BJ (cell line): ENCODE measurements around the gene MYO5C. TPM values are rescaled to one million over a fixed set of nuclear protein-coding genes. Genes with fewer than 3 reads are reported as not detected.

ENCODE experiments used
- CTCF ChIA-PET: fragments of 350-600 bp; formaldehyde crosslinking; extraction: SDS; loops from one replicate; lab custom pipeline; 2021; ENCODE audit warnings: antibody characterized with exemption, inconsistent platforms; lab: Yijun Ruan, JAX
- POLR2A ChIA-PET: fragments of 300-600 bp; sonication (Branson Sonifier 250); formaldehyde crosslinking; extraction: SDS; loops from one replicate; lab custom pipeline; 2021; ENCODE audit warnings: antibody characterized with exemption; lab: Charles Lee
- DNase-seq: peaks from one replicate; pipeline ENCODE4 v3.0.0-alpha.2; 2011; ENCODE audit warnings: low read depth
- H3K27me3 ChIP-seq: 2 replicates; pipeline ENCODE4 v1.6.0; 2011; ENCODE audit warnings: low read length; ENCODE audit not compliant: control insufficient read depth, insufficient read depth
- H3K36me3 ChIP-seq: 2 replicates; pipeline ENCODE4 v1.5.1; 2011; ENCODE audit warnings: low read length; ENCODE audit not compliant: control insufficient read depth, insufficient read depth
- H3K4me3 ChIP-seq: 2 replicates; pipeline ENCODE4 v1.5.1; 2011; ENCODE audit warnings: low read depth, mild to moderate bottlenecking, control low read depth, low read length
- CTCF ChIP-seq: IDR thresholded peaks from 2 replicates; pipeline ENCODE4 v1.5.1; 2011; ENCODE audit warnings: low read depth, mild to moderate bottlenecking, control low read depth, inconsistent platforms, low read length, moderate library complexity; ENCODE audit not compliant: insufficient read depth
- polyA plus RNA-seq: library from polyadenylated mRNA; depleted of rRNA; stranded (reverse); fragments of >200 nt; gene quantifications from 2 replicates; pipeline ENCODE4 v1.2.3, GENCODE V29; 2011

The MYO5C gene
- polyA plus RNA-seq, 1 experiment, result 0.13 TPM

- no peak overlapping the region for H3K4me3 ChIP-seq
- H3K27me3 ChIP-seq, result no peaks in the 10 kb centered on the region
- ChIA-PET POLR2A (no interaction called here), CTCF (interaction anchor here (0.7 to 0.9 kb wide), 2 partner anchors 17 to 52 kb away, joined by 3 to 4 read pairs; no protein-coding TSS in a partner anchor)
- no peak for DNase-seq
- 0 out of 2 replicates have a peak, but pooled peaks cover 1% of the 10 kb centered on the region for H3K36me3 ChIP-seq
- TF ChIP-seq CTCF, result no peak
Measured at GRCh38 chr15:52308446-52309153, 13.0 kb upstream of the MYO5C start.

- no peak for TF ChIP-seq CTCF
- CTCF ChIA-PET, result interaction anchor here (0.7 to 0.9 kb wide), 2 partner anchors 18 to 51 kb away, joined by 3 to 4 read pairs; no protein-coding TSS in a partner anchor
- Histone ChIP-seq H3K27me3 (no peaks in the 10 kb centered on the region), H3K4me3 (no peak overlapping the region), H3K36me3 (0 out of 2 replicates have a peak, but pooled peaks cover 1% of the 10 kb centered on the region)
- POLR2A ChIA-PET, result no interaction called here
- no peak for DNase-seq
Measured at GRCh38 chr15:52307847-52308246, 12.2 kb upstream of the MYO5C start.

GRCh38 chr15:52306270-52306669, 10.7 kb upstream of the MYO5C start:
- CTCF ChIA-PET, result interaction anchor here (1.4 kb wide), 1 partner anchor 49 kb away, joined by 4 read pairs; no protein-coding TSS in a partner anchor
- TF ChIP-seq CTCF, result no peak
- Histone ChIP-seq H3K27me3 (no peaks in the 10 kb centered on the region), H3K36me3 (0 out of 2 replicates have a peak, but pooled peaks cover 1% of the 10 kb centered on the region), H3K4me3 (no peak overlapping the region)
- POLR2A ChIA-PET, result no interaction called here
- no peak for DNase-seq

GRCh38 chr15:52303093-52303772, 7.6 kb upstream of the MYO5C start:
- TF ChIP-seq CTCF, result no peak
- no peaks in the 10 kb centered on the region for H3K36me3 ChIP-seq
- H3K4me3 ChIP-seq, result no peak overlapping the region
- CTCF ChIA-PET, result interaction anchor here (0.7 to 0.9 kb wide), 2 partner anchors 18 to 28 kb away, joined by 3 read pairs; no protein-coding TSS in a partner anchor
- no peak for DNase-seq
- POLR2A ChIA-PET, result no interaction called here
- H3K27me3 ChIP-seq, result no peaks in the 10 kb centered on the region

GRCh38 chr15:52301265-52301847, 5.8 kb upstream of the MYO5C start:
- H3K4me3 ChIP-seq, result no peak overlapping the region
- no peak for TF ChIP-seq CTCF
- no peaks in the 10 kb centered on the region for H3K36me3 ChIP-seq
- H3K27me3 ChIP-seq, result no peaks in the 10 kb centered on the region
- ChIA-PET POLR2A (no interaction called here), CTCF (interaction anchor here (0.6 kb wide), 1 partner anchor 91 kb away, joined by 3 read pairs; no protein-coding TSS in a partner anchor)
- DNase-seq, result no peak
